Activated CD8-positive, alpha-beta T cell treated with anti-CD3 and anti-CD28 coated beads, Interleukin-2, amount 10 ng/mL, durations not matched to agents 7 days and 5 days (primary cell): ENCODE measurements around the gene ARHGDIA. TPM values are rescaled to one million over a fixed set of nuclear protein-coding genes. Genes with fewer than 3 reads are reported as not detected.

Experiments
- ATAC-seq: fragments of 150-1000 bp; cut with Tn5 transposase; one replicate; pipeline ENCODE4 v1.10.0; 2021; ENCODE audit warnings: moderate library complexity
- CTCF ChIA-PET: fragments of 350-600 bp; sonication (Branson Sonifier 250); formaldehyde crosslinking; loops from one replicate; lab custom pipeline; 2021; ENCODE audit warnings: antibody characterized with exemption; lab: Charles Lee
- POLR2A ChIA-PET: fragments of 350-600 bp; sonication (Branson Sonifier 250); formaldehyde crosslinking; loops from one replicate; lab custom pipeline; 2021; ENCODE audit warnings: antibody characterized with exemption; lab: Charles Lee
- DNase-seq: peaks from one replicate; pipeline ENCODE4 v3.0.0-alpha.2; 2020
- H3K27ac Mint-ChIP-seq: one replicate; pipeline ENCODE4 v1.8.0; 2021; ENCODE audit warnings: mild to moderate bottlenecking, mixed read lengths
- H3K27me3 Mint-ChIP-seq: one replicate; pipeline ENCODE4 v1.8.0; 2021; ENCODE audit warnings: low read depth, mixed read lengths
- H3K36me3 Mint-ChIP-seq: one replicate; pipeline ENCODE4 v1.8.0; 2021; ENCODE audit warnings: low read depth, mixed read lengths
- H3K4me1 Mint-ChIP-seq: one replicate; pipeline ENCODE4 v1.8.0; 2021; ENCODE audit warnings: low read depth, mixed read lengths
- H3K4me3 Mint-ChIP-seq: one replicate; pipeline ENCODE4 v1.8.0; 2021; ENCODE audit warnings: mild to moderate bottlenecking, mixed read lengths
- H3K9me3 Mint-ChIP-seq: one replicate; pipeline ENCODE4 v1.8.0; 2022; ENCODE audit warnings: mixed read lengths; ENCODE audit not compliant: insufficient read depth
- total RNA-seq, 2 experiments: library from RNA; stranded (reverse); gene quantifications; one replicate each; pipeline ENCODE4 v1.2.3, GENCODE V29; 2021

ARHGDIA gene
- total RNA-seq, 2 experiments from 2014 or later = 756 to 778 TPM

DNA sequence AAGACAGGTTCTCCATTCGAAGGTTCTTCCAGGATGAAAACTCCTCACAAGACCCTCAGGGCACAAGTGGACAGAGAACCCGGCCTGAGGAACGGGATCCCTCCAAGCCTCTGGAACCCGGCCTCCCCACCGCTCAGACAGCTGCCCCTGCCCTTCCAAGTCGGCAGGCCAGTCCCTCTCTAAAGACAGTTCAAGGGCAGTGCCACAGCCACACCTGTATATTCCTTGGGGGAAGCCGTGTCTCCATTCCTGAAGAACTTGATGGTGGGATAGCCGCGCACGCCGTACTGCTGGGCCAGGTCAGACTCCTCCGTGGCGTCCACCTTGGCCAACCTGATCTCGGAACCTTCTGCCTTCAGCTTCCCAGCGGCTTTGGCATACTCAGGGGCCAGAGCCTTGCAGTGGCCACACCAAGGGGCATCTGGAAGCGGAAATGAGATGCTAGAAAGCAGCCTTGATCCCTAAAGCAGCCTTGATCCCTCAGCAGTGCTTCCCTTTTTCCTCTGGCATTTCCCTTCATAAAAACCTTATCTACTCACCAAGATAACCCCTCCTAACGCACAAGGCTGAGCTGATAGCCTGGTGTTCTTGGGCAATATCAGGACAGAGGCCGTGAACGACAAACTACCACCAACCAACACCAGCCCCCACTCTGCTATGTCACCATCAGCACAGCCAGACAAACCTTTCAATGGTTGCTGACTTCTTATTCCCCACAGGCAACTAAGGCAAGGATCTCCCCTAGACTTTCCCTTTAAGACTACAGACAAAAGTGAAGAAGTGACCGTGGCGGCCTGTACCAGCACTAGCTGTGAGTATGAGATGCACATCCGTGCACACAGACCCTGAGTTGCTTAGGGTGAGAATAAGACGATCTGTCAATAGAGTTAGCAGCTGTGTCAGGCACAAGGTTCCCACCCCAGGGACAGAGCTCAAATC, 11.9 kb downstream of the ARHGDIA start:
- peaks cover 48% of the 10 kb centered on the region for H3K4me1 Mint-ChIP-seq
- peaks cover 64% of the 10 kb centered on the region for H3K36me3 Mint-ChIP-seq
- POLR2A ChIA-PET = interaction anchor here (0.9 to 1.9 kb wide), 6 partner anchors 11 to 178 kb away, joined by 3 to 8 read pairs (median 4); partner anchors contain the start of genes DCXR and MRPL12

DNA sequence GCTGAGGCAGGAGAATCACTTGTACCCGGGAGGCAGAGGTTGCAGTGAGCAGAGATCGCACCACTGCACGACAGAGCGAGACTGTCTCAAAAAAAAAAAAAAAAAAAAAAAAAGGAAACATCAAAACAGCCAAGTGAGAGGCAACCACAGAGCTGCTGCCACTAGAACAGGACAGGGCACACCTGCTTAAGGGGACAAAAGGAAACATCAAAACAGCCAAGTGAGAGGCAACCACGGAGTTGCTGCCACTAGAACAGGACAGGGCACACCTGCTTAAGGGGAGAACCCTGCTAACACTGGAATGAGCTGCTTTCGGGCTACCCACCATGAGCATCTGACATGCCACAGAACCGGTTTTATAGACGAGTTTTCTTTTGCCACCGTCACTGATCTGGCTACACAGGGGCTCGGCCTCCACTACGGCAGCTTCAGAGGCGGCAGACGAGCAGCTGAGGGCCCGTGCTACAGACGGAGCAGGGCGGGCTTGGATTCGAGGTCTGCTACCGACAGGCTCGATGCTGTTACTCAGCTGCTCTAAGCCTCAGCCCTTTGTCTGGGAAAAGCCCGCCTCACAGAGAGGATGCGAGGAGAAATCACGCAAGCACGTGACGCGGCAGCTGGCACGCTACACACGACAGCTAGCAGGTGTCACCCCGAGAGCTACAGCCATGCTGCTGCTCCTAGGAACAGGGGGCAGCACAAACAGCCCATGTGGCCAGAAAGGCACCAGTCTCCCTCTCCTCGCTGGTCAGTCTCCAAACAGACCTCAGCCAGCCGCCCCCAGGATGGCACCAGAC, 12.8 kb downstream of the ARHGDIA start:
- Mint-ChIP-seq H3K4me1 (peaks cover 44% of the 10 kb centered on the region), H3K4me3 (peak overlapping the region; percentile 86), H3K9me3 (no peaks in the 10 kb centered on the region), H3K27ac (no peak overlapping the region), H3K27me3 (no peaks in the 10 kb centered on the region), H3K36me3 (peaks cover 64% of the 10 kb centered on the region)
- DNase-seq (no peak), ATAC-seq (no peak)
- ChIA-PET POLR2A (interaction anchor here (1.2 to 1.9 kb wide), 3 partner anchors 11 to 14 kb away, joined by 3 to 8 read pairs (median 7); no protein-coding TSS in a partner anchor), CTCF (interaction anchor here (2.0 kb wide), 1 partner anchor 11 kb away, joined by 11 read pairs; no protein-coding TSS in a partner anchor)

More for the DNA sequence above, 11.9 kb downstream of the ARHGDIA start:
- Mint-ChIP-seq H3K27ac (peak overlapping the region; percentile 88), H3K4me3 (peak overlapping the region; percentile 86), H3K9me3 (no peaks in the 10 kb centered on the region), H3K27me3 (no peaks in the 10 kb centered on the region)
- DNase-seq = peak; percentile 37
- no peak for ATAC-seq
- CTCF ChIA-PET = interaction anchor here (2.0 kb wide), 1 partner anchor 10 kb away, joined by 11 read pairs; no protein-coding TSS in a partner anchor

DNA sequence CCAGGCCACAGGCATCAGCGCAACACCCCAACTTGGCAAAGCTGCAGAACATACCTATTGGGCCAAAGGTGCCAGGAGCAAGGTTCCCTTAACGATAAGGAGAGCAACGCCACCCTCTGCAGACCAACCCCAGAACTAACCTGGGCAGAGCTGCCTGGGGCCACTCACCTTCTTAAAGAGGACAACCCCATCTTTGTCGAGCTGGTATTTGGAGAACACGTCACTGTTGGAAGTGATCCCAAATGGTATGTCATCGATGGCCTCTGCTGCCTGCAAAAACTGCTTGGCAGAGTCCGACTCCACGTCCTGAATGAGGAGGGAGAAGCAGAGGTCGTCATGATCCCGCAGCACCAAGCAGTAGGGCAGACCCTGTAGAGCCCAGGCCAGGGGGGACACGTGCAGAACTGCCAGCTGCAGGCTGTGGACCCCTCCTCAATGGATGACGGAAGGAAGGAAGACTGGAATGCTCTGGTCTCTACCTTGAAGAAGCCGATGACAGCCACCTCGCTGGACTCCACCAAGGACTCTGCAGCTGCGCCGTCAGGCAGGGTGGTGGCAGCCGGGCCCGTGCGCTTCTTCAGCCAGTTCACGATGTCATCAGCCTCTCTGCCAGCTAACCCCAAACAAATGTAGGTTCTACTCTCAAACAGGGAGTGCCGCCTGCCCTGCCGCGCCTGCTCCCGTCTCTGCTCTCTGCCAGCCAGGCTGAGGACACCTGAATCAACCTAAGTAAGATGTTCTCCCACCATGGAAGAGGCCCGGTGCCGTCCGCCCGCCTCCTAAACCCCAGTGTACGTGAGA, 16.0 kb downstream of the ARHGDIA start:
- Mint-ChIP-seq H3K4me3 (no peak overlapping the region), H3K36me3 (peaks cover 73% of the 10 kb centered on the region), H3K27me3 (no peaks in the 10 kb centered on the region), H3K27ac (no peak overlapping the region), H3K4me1 (peaks cover 36% of the 10 kb centered on the region), H3K9me3 (no peaks in the 10 kb centered on the region)
- POLR2A ChIA-PET = interaction anchor here (0.6 to 1.4 kb wide), 4 partner anchors 15 to 274 kb away, joined by 3 to 7 read pairs (median 3); partner anchors contain the start of gene MCRIP1
- CTCF ChIA-PET = interaction anchor here (0.8 to 1.4 kb wide), 2 partner anchors 23 to 172 kb away, joined by 3 to 4 read pairs; partner anchors contain the start of genes ARL16, HGS and MCRIP1
- DNase-seq (no peak), ATAC-seq (no peak)

DNA sequence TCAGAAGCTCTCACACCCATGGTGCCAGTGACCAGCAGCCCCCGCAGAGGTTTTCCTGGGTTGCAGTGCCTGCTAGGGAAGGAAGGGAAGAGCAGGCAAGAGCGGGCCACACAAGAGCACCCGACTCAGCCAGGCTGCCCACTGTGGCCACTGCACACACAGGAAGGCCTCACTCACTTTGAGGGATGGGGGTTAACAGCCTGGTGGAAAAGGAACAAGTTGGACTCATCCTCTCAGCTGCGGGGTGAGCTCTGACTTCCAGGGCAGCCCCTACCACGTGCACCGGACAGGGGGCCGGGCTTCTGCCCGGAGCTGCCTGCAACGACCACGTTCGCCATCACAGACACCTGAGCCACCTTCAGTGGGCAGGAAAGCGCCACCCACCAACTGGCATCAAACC, 18.9 kb downstream of the ARHGDIA start:
- no peaks in the 10 kb centered on the region for H3K27me3 Mint-ChIP-seq

DNA sequence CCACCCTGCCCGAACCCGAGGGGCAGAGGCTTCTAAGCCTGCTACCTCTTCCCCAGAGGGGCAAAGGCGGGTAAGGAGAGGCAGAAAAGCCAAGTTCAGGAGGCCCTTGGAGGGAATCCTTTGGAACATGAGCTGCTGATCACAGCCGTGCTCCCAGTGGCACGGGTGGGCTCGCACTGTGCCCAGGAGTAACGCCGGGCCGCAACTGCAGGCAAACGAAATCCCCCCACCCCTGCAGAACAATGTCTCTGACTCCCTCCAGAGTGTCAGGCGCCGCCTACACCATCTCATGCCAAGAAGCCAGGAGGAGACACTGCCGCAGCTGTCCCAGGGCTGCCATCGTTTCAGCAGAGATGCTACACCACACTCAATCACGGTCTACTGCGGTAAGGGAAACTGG, 19.7 kb downstream of the ARHGDIA start:
- Mint-ChIP-seq H3K9me3 (no peaks in the 10 kb centered on the region), H3K27ac (no peak overlapping the region), H3K4me3 (no peak overlapping the region), H3K36me3 (peaks cover 56% of the 10 kb centered on the region), H3K27me3 (no peaks in the 10 kb centered on the region), H3K4me1 (peaks cover 11% of the 10 kb centered on the region)
- ChIA-PET CTCF (no interaction called here), POLR2A (interaction anchor here (1.6 kb wide), 1 partner anchor 12 kb away, joined by 4 read pairs; no protein-coding TSS in a partner anchor)
- DNase-seq (no peak), ATAC-seq (no peak)

More for the DNA sequence above, 18.9 kb downstream of the ARHGDIA start:
- POLR2A ChIA-PET = interaction anchor here (1.2 to 1.6 kb wide), 2 partner anchors 9 to 12 kb away, joined by 4 read pairs; no protein-coding TSS in a partner anchor
- Mint-ChIP-seq H3K27ac (no peak overlapping the region), H3K36me3 (peaks cover 53% of the 10 kb centered on the region), H3K4me3 (no peak overlapping the region), H3K4me1 (peaks cover 12% of the 10 kb centered on the region), H3K9me3 (no peaks in the 10 kb centered on the region)
- no peak for DNase-seq
- no peak for ATAC-seq
- CTCF ChIA-PET = no interaction called here

DNA sequence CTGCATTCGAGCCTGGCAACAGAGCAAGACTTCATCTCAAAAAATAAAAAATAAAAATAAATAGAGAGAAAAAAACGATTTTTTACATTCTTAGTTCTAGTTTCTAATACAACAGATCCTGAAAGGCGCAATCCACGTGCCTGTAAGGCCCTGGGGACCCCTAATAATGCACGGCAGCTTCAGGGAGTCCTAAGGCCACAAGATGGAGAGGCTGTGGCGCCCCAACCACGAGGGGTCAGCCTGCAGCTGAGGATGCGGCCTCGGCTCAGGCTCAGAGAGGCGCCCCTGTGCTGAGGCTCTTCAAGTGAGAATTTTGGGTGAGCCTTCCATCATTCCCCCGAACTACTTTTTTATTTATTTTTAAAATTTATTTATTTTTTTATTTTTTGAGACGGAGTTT, 21.7 kb downstream of the ARHGDIA start:
- no peak for DNase-seq
- no peaks in the 10 kb centered on the region for H3K9me3 Mint-ChIP-seq
- no peak for ATAC-seq

DNA sequence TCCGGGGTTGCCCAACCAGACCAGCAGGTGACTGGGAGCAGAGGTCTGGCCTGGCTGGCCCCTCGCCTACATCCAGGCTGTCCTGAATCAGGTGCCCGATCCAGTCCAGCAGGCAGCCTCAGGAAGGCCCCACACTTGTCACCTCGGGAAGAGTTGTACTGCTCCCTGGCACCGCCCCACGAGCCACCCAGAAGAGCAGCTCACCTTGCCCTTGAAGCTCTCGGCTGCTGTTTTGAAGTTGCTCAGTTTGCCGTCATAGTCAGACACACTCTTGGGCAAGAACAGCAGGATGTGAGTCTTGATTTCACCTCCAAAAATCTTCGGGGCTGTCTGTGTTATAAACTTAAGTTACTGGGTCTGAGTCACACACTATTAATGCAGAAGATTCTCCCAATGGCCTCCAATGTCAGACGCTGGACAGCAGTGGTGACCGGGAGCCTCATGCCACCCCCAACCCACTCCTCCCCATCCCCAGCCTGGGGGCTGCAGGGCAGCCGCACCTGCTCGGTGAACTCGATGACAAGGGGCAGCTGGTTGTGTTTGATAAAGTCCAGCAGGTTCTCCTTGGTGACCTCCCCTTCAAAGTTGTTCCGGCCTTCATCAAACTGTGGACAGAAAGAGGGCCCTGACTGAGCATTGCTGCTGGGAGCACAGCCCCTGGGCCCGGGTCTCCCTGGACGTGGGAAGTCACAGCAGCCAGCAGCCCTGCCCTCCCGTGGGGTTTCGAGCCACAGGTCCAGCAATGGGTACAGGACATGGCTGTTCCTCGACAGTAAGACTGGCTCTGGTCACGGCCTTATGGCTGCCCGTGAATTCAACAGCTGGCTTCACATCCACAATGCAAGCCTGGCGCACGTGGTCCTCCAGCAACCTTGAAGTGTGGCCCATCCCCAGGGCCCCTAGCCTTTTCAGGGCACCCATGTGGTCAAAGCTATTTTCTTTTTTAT, 24.1 kb downstream of the ARHGDIA start:
- Mint-ChIP-seq H3K9me3 (no peaks in the 10 kb centered on the region), H3K27me3 (no peaks in the 10 kb centered on the region), H3K36me3 (peaks cover 54% of the 10 kb centered on the region), H3K4me1 (no peaks in the 10 kb centered on the region), H3K27ac (no peak overlapping the region), H3K4me3 (no peak overlapping the region)
- ChIA-PET CTCF (no interaction called here), POLR2A (interaction anchor here (0.9 kb wide), 1 partner anchor 12 kb away, joined by 3 read pairs; no protein-coding TSS in a partner anchor)
- no peak for DNase-seq
- ATAC-seq = no peak

More for the DNA sequence above, 21.7 kb downstream of the ARHGDIA start:
- peaks cover 60% of the 10 kb centered on the region for H3K36me3 Mint-ChIP-seq
- ChIA-PET CTCF (no interaction called here), POLR2A (no interaction called here)
- H3K27ac Mint-ChIP-seq = no peak overlapping the region
- H3K4me3 Mint-ChIP-seq = no peak overlapping the region
- peaks cover 2% of the 10 kb centered on the region for H3K4me1 Mint-ChIP-seq
- no peaks in the 10 kb centered on the region for H3K27me3 Mint-ChIP-seq

DNA sequence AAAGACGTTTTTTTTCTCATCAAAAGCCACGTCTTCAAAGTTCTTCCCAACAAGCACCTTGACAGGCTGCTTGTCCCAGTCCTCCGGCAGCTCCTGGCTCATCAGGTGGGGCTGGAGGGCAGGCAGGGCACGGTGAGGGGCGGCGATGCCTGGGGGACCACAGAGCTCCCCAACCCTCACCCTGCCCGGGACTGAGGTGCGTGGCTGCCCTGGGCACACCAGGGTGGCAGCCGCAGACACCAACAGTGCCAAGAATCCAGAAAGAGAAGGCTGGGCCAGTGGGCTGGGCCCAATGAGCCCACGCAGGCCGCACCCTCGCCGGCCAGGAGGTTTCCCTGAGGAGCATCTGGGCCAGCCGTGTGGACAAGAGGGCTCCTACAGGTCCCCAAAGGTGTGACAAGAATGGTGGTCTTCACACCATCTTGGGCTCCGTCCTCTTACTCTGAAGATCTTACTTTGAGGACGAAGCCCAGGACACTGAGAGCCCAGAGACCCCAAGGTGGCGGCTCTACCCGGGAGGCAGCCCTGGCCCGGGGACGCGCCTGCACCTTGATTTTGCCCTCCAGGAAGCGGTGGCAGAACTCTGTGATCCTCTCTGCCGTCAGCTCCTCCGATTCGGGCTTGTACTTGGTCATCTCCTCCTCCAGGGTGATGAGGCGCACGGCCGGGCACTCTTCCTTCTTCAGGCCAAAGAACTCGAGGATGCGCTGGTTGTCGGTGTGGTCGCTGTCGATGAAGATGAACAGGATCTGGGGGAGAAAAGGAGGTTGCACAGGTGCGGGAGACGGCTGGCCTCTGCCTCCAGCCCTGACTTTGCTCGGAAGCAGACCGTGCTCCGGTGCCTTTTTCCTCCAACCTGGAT, 25.0 kb downstream of the ARHGDIA start:
- DNase-seq (no peak), ATAC-seq (no peak)
- ChIA-PET CTCF (no interaction called here), POLR2A (no interaction called here)
- Mint-ChIP-seq H3K4me1 (no peaks in the 10 kb centered on the region), H3K9me3 (no peaks in the 10 kb centered on the region), H3K36me3 (peaks cover 45% of the 10 kb centered on the region), H3K27ac (no peak overlapping the region), H3K4me3 (no peak overlapping the region), H3K27me3 (no peaks in the 10 kb centered on the region)

DNA sequence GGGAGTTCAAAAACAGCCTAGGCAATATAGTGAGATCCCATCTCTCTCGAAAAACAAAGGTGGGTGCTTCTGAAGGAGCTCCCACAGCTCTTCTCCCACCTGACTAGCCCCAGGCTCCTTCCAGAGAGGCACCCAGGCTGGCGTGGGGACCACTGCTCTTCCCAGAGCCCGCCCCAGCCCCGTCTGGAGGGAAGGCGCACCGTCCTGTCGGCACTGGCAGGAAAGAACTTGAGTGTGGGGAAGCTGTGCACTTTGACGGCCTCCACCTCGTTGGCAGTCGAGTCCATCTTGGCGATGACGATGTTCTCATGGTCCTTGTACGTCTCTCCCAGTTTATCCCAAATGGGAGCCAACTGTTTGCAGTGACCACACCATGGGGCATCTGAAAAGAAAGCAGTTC, 25.8 kb downstream of the ARHGDIA start:
- no peaks in the 10 kb centered on the region for H3K9me3 Mint-ChIP-seq
- POLR2A ChIA-PET = no interaction called here
- peaks cover 44% of the 10 kb centered on the region for H3K36me3 Mint-ChIP-seq

More for the DNA sequence above, 25.8 kb downstream of the ARHGDIA start:
- H3K4me1 Mint-ChIP-seq = no peaks in the 10 kb centered on the region
- no peak overlapping the region for H3K27ac Mint-ChIP-seq
- no peak overlapping the region for H3K4me3 Mint-ChIP-seq
- CTCF ChIA-PET = no interaction called here
- DNase-seq (no peak), ATAC-seq (no peak)
- no peaks in the 10 kb centered on the region for H3K27me3 Mint-ChIP-seq
